ENCODE data around the gene AIP. TPM values are rescaled to one million over a fixed set of nuclear protein-coding genes. Genes with fewer than 3 reads are reported as not detected.
"Not testable (repeated sequence)": the region's sequence is repeated elsewhere in the genome, so short reads cannot be mapped to it uniquely, and the experiment has no call there.

AIP gene
- total RNA-seq, 2 experiments from 2014 or later: 115 to 117 TPM

GRCh38 chr11:67464411-67465188 is 18.2 kb upstream of the AIP start:
- no peaks in the 10 kb centered on the region for H3K9me3 Mint-ChIP-seq
- intact Hi-C loops (cut with DNase I, micrococcal nuclease): loop anchor here (1.0 to 5.0 kb wide), 5 partner anchors 18 to 47 kb away; partner anchors contain the start of genes CARNS1 (in 1 of the 2), CDK2AP2 (in 1 of the 2) and RPS6KB2 (in 1 of the 2)
- H3K36me3 Mint-ChIP-seq (ENCODE audit: low read depth): no peaks in the 10 kb centered on the region
- H3K4me3 ChIP-seq (ENCODE audit: low read length): peak overlapping the region; percentile 81
- no peaks in the 10 kb centered on the region for H3K27me3 ChIP-seq (ENCODE audit: control insufficient read depth in 1 of 2, insufficient read depth in 2 of 2, low read length in 2 of 2)
- H3K9me3 ChIP-seq (ENCODE audit: control insufficient read depth in 1 of 2, insufficient read depth in 1 of 2, low read length in 2 of 2): no peaks in the 10 kb centered on the region
- peaks cover 49% of the 10 kb centered on the region for H3K4me1 Mint-ChIP-seq (ENCODE audit: low read depth)
- no peak for TF ChIP-seq CTCF (IDR thresholded peaks at IDR 0.05)
- H3K4me3 Mint-ChIP-seq: peak overlapping the region; percentile 89
- ChIA-PET POLR2A (interaction anchor here (0.7 to 8.5 kb wide), 15 partner anchors 14 to 187 kb away, joined by 3 to 131 read pairs (median 10); partner anchors contain the start of genes AIP, CORO1B, POLD4 and PPP1CA), CTCF (interaction anchor here (0.7 to 1.1 kb wide), 3 partner anchors 18 to 67 kb away, joined by 3 to 4 read pairs (median 4); partner anchors contain the start of gene AIP)
- no peaks in the 10 kb centered on the region for H3K27me3 Mint-ChIP-seq
- H3K4me1 ChIP-seq (ENCODE audit: insufficient read depth, low read length): peaks cover 57% of the 10 kb centered on the region
- peak; percentile 87 to 97 (median 93) for DNase-seq
- H3K27ac Mint-ChIP-seq: peak overlapping the region; percentile 93
- ATAC-seq (ENCODE audit: poor library complexity): peak; percentile 81
- peak overlapping the region; percentile 87 to 89 for H3K27ac ChIP-seq (ENCODE audit: low read depth in 1 of 2, low read length in 2 of 2)
- peaks cover 6% of the 10 kb centered on the region for H3K36me3 ChIP-seq (ENCODE audit: insufficient read depth, low read length)

- H3K27ac Mint-ChIP-seq: peak overlapping the region; percentile 93
- POLR2A ChIA-PET: interaction anchor here (0.7 to 8.5 kb wide), 16 partner anchors 14 to 193 kb away, joined by 3 to 131 read pairs (median 8); partner anchors contain the start of genes AIP, CORO1B, POLD4 and PPP1CA
- TF ChIP-seq CTCF (IDR thresholded peaks at IDR 0.05): no peak
These were observed 17.7 kb upstream of the AIP start for GRCh38 chr11:67465189-67465510.

GRCh38 chr11:67465530-67465929 is 17.3 kb upstream of the AIP start:
- not testable (repeated sequence) for H3K27me3 Mint-ChIP-seq; H3K27me3 ChIP-seq (ENCODE audit: control insufficient read depth in 1 of 2, insufficient read depth in 2 of 2, low read length in 2 of 2); H3K9me3 ChIP-seq (ENCODE audit: control insufficient read depth in 1 of 2, insufficient read depth in 1 of 2, low read length in 2 of 2); ATAC-seq (ENCODE audit: poor library complexity); H3K36me3 ChIP-seq (ENCODE audit: insufficient read depth, low read length); H3K36me3 Mint-ChIP-seq (ENCODE audit: low read depth); H3K9me3 Mint-ChIP-seq
- H3K4me1 Mint-ChIP-seq (ENCODE audit: low read depth): peaks cover 43% of the 10 kb centered on the region
- H3K27ac ChIP-seq (ENCODE audit: low read depth in 1 of 2, low read length in 2 of 2): peak overlapping the region; percentile 87 to 89
- ChIA-PET CTCF (interaction anchor here (0.7 to 1.6 kb wide), 4 partner anchors 17 to 83 kb away, joined by 3 to 6 read pairs (median 4); partner anchors contain the start of gene AIP), POLR2A (interaction anchor here (0.7 to 8.5 kb wide), 16 partner anchors 13 to 194 kb away, joined by 3 to 131 read pairs (median 8); partner anchors contain the start of genes AIP, CORO1B, PPP1CA and PTPRCAP)
- H3K27ac Mint-ChIP-seq: peak overlapping the region; percentile 93
- peak in 1 of 14 experiments; percentile 25 for DNase-seq
- peak overlapping the region; percentile 89 for H3K4me3 Mint-ChIP-seq
- intact Hi-C loops (cut with DNase I, micrococcal nuclease): loop anchor here (2.0 to 5.0 kb wide), 2 partner anchors 19 to 48 kb away; partner anchors contain the start of gene CARNS1 (in 1 of the 2)
- peak overlapping the region; percentile 81 for H3K4me3 ChIP-seq (ENCODE audit: low read length)
- H3K4me1 ChIP-seq (ENCODE audit: insufficient read depth, low read length): peaks cover 61% of the 10 kb centered on the region

More at GRCh38 chr11:67465189-67465510, 17.7 kb upstream of the AIP start:
- no peak for DNase-seq
- CTCF ChIA-PET: interaction anchor here (0.7 to 1.1 kb wide), 3 partner anchors 18 to 68 kb away, joined by 3 to 4 read pairs (median 4); partner anchors contain the start of gene AIP
- Histone ChIP-seq H3K36me3 (ENCODE audit: insufficient read depth, low read length) (peaks cover 6% of the 10 kb centered on the region), H3K27ac (ENCODE audit: low read depth in 1 of 2, low read length in 2 of 2) (peak overlapping the region; percentile 87 to 89), H3K27me3 (ENCODE audit: control insufficient read depth in 1 of 2, insufficient read depth in 2 of 2, low read length in 2 of 2) (no peaks in the 10 kb centered on the region), H3K4me1 (ENCODE audit: insufficient read depth, low read length) (peaks cover 61% of the 10 kb centered on the region), H3K9me3 (ENCODE audit: control insufficient read depth in 1 of 2, insufficient read depth in 1 of 2, low read length in 2 of 2) (no peaks in the 10 kb centered on the region), H3K4me3 (ENCODE audit: low read length) (peak overlapping the region; percentile 81)
- no peaks in the 10 kb centered on the region for H3K27me3 Mint-ChIP-seq
- H3K4me1 Mint-ChIP-seq (ENCODE audit: low read depth): peaks cover 44% of the 10 kb centered on the region
- no peaks in the 10 kb centered on the region for H3K9me3 Mint-ChIP-seq
- peak; percentile 6 for ATAC-seq (ENCODE audit: poor library complexity)
- peak overlapping the region; percentile 89 for H3K4me3 Mint-ChIP-seq
- intact Hi-C loops (cut with DNase I, micrococcal nuclease): loop anchor here (2.0 to 5.0 kb wide), 2 partner anchors 18 to 48 kb away; partner anchors contain the start of gene CARNS1 (in 1 of the 2)
- no peaks in the 10 kb centered on the region for H3K36me3 Mint-ChIP-seq (ENCODE audit: low read depth)
